LHCN-M2 (cell line): Measurements from ENCODE around the gene SUB1. TPM values are rescaled to one million over a fixed set of nuclear protein-coding genes. Genes with fewer than 3 reads are reported as not detected.

Experiments
- DNase-seq: peaks from one replicate; pipeline ENCODE4 v3.0.0-alpha.2; 2012; ENCODE audit warnings: low read depth
- total RNA-seq: library from RNA; depleted of rRNA; stranded (reverse); fragments of >200 nt; gene quantifications from 2 replicates; pipeline ENCODE4 v1.2.3, GENCODE V29; 2014; rRNA removed

SUB1 gene
- total RNA-seq, 1 experiment from 2014 or later = 288 TPM

- peak; percentile 15 for DNase-seq
Measured at GRCh38 chr5:32642276-32643002, 57.1 kb downstream of the SUB1 start.

- peak; percentile 39 for DNase-seq
Measured at GRCh38 chr5:32645246-32645645, 59.9 kb downstream of the SUB1 start.

GRCh38 chr5:32646061-32646969, 61.0 kb downstream of the SUB1 start:
- no peak for DNase-seq

GRCh38 chr5:32651088-32651487, 65.7 kb downstream of the SUB1 start:
- DNase-seq = no peak

GRCh38 chr5:32651638-32652037, 66.3 kb downstream of the SUB1 start:
- no peak for DNase-seq

Other genes with a start within 250 kb of the SUB1 start
- 87.7 and 92.0 TPM in 2 replicates for gene ZFR, start 140.8 kb upstream of the SUB1 start, total RNA-seq
- 5.6 and 6.4 TPM in 2 replicates for gene NPR3, start 125.8 kb downstream of the SUB1 start, total RNA-seq